ENCODE data around the gene ATP2A3.

Gene ATP2A3

DNA sequence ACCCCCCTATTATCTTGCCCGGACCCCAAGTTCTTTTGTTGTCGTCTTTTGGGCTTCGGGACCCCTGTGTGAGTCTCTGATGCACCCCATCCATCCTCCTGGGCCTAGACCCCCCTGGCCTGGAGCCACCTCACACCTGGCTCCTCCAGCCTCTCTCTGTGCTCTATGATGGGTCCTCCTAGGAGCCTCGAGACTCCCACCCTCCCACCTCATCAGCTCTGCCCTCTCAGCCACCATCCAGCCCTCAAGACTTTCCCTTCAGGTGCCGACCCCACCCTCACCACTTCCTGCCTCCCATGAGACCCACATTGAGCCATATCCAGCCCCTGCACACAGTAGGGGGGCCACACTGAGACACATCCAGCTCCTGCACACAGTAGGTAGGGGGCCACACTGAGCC lies 8.7 kb upstream of the ATP2A3 start:
- no peak for DNase-seq (ENCODE audit: low read depth)

GRCh38 chr17:3972281-3972731 lies 8.1 kb upstream of the ATP2A3 start:
- no peak for DNase-seq (ENCODE audit: low read depth)

DNA sequence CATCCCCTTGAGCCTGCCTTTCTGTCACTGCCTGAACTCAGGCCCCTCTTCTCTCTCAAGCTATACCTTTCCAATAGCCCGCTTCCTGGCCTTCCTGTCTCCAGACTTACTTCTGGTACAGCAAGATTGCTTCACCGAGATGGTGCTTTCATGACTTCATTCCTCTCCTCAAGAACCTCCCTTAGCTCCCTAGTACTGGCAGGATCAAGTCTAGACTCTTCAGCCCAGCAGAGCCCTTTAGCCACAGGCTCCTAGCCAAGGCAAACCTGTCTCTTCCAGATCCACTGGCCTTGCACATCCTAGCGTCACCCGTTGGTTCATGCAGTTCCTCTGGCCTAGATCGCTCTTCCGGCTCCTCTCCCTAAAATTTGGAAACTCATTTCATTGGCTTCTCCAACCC lies 6.4 kb upstream of the ATP2A3 start:
- DNase-seq (ENCODE audit: low read depth) = no peak

GRCh38 chr17:3969963-3970362 lies 5.7 kb upstream of the ATP2A3 start:
- DNase-seq (ENCODE audit: low read depth) = no peak

DNA sequence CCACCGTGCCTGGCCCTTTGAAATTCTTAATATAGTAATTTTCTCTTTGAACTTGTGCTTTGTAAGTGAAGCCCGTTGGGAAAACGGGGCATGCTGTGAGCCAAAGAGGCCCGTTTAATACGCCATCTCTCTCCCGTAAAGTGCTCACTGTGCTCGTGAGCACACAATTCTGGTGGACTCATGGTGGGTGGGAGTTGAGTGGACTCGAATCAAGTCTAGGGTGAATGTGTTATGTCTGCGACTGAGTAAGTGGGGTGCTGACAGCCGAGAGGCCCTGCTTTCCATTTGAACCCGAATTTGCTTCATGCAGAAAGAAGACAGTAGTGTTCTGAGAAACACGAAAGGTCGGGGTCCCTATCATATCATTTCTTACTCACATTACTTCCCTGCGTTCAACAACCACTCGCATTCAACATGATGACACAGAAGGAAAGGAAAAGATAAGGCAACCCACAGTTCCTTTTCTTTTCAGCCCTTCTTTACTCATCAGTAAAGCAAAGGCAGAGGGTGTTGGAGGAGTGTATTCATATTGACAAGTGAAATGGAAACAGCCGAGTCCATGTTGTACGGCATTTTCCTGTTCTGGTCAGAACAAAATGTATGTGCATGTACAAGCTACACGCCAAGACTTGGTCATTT lies 4.8 kb upstream of the ATP2A3 start:
- DNase-seq (ENCODE audit: low read depth) = no peak

DNA sequence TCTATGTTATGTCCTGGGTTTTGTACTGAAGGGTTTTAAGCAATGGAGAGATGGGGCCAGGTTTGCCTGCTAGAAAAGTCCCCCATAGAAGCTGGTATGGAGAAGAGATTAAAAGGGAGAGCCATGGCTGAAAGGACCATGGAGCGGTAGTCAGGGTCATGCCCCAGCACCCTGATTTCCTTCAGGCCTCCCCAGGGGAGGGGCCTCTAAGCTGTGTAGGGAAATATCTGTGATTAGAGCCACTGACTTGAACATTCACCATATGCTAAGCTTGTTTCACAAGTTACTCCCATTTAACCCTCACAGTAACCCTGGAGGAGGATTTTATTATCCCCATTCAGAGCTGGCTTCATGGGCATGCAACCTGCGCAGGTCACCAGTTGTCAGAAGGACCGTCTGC lies 3.8 kb upstream of the ATP2A3 start:
- no peak for DNase-seq (ENCODE audit: low read depth)

- DNase-seq (ENCODE audit: low read depth) = no peak
These were observed 2.6 kb upstream of the ATP2A3 start for GRCh38 chr17:3966720-3967363.

- DNase-seq (ENCODE audit: low read depth) = peak; percentile 20
These were observed 1.0 kb upstream of the ATP2A3 start for GRCh38 chr17:3965118-3965800.

GRCh38 chr17:3963237-3964201 lies 718 bp downstream of the ATP2A3 start:
- no peak for DNase-seq (ENCODE audit: low read depth)

DNA sequence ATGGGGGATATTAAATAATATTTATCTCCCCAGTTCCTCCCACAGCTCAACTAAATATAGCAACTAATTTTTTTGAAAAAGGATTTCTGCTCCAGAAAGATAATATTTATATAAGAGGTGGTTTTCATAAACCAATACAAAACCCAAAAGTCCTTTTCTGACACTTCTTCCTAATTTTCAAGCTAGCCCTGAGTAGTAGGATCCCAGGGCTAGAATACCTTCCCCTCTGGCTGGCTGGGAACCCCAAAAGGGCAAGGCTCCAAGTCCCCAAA lies 1.3 kb downstream of the ATP2A3 start:
- no peak for DNase-seq (ENCODE audit: low read depth)

DNA sequence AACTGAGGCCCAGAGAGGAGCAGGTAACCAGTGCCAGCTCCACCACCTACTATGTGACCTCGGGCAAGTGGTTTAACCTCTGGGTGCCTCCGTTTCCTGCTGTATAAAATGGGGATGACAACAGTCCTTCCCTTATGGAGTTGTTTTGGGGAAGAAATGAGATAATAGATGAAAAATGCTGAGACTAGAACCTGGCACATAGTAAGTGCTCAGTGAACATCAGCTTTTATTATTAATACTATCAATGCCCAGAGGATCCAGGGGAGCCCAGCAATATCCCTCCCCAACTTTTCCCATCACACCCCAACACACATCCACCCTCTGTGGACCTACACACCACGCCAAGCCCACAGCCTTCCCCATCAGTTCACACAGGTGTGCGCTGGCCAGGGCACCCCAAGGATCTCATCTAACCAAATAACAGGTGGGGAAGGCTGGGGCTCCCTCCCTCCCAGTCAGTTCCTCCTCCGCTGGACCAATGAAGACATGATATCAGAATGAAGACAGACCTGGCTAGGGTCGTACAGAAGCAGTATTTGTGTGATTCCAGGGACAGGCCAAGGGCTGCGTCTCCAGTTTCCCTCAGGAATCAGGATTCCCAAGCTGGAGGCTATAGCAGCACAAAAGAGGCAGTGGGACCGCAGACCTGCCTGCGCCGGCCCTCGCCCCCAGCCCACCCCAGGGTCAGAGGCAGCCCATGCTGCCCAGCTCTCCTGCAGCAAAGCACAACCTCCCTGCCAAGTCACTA lies 1.8 kb downstream of the ATP2A3 start:
- DNase-seq (ENCODE audit: low read depth) = no peak

DNA sequence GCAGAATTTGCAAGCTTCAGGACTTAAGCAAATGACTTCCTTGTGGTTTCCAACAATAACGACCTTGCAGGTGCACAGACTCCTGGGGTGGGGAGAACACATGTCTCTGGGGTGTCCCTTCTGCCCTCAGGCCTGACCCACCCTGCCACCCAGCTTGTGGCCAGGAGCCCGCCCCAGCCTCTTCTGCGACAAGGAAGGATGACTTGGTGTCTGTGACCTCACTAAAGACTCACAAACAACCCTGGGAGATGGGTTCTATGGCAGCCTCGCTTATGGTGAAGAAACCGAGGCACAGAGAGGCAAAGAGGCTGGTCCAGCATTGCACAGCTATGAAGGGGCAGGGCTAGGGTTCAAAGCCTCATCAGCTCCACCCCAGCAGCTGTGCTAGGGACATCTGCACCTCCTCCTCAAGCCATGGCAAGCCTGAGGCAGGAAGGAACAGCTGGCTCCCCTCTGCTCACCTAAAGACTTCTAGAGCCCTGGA lies 2.6 kb downstream of the ATP2A3 start:
- no peak for DNase-seq (ENCODE audit: low read depth)

DNA sequence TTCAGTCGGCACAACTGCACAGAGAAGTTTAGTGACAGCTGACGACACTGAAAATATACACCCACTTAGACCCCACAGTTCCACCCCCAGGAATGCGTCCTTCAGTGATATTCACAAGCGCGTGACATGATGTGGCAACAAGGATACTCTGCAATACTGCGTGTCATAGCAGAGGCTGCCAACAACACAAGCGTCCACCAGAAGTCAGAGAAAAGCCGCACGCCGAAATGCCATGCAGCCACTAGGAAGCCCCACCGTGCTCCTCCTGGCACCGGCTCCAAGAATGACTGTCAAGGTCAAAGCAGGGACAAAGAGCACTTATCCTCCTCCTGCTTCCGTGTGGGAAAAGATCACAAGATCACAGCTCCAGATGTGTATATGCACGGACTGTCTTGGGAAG lies 3.5 kb downstream of the ATP2A3 start:
- peak; percentile 86 for DNase-seq (ENCODE audit: low read depth)

DNA sequence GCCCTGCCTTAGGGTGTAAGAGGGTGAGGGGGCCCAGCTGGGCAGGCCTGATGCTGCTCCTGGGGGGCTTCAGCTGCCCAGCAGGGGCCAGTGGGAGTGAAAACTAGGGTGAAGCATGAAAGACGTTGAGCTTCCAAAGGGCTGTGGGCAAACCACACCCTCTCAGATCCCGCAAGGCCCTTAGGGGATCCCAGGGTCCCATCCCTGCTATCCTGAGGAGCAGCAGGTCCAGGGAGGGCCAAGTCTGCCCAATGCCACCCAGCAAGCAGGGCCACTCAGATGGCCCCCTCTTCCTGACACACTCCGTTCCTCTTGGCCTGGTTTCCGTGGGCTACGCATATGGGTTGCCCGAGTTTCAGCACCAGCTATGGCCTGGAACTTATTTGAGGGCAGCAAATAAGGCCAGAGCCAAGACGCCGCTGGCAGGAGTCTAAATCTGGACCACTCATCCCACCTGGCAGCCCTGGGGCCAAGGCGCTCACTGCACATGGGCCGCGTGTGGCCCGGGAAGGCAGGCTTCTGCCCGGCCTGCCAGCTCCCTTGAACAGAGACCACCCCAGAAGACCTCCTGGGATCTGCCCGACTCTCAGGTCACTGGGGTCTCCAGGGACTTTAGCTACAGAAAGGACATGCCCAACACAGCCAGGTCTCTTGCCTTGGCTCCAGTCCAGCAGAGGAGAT lies 4.2 kb downstream of the ATP2A3 start:
- DNase-seq (ENCODE audit: low read depth) = no peak

DNA sequence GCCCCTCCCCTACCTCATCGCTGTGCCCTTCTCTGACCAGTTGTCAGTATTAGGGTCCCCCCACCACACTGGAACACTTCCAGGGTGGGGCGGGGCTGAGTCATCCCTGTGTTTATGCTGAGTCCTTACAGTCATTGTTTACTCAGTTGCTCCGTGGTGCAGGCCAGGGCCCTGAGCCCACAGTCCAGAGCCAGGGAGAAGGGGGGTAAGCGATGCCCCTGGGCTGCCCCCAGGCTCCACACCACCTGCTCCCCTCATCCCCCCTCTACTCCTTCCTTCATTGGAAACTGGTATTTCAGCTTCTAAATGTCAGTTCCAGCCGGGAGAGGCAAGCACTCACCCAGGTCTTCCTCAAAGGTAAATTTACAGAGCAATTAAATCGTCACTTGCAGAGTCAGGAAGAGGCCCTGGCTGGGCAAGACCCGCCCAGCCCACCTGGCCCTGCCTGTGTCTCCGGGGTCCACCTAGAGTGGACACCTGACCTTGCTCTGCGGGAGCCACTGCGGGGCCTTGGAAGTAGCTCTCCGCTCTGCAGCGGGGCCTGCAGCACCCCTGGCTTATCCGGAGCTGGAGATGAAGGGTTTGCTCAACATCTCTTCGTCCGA lies 4.8 kb downstream of the ATP2A3 start:
- peak; percentile 44 for DNase-seq (ENCODE audit: low read depth)

DNA sequence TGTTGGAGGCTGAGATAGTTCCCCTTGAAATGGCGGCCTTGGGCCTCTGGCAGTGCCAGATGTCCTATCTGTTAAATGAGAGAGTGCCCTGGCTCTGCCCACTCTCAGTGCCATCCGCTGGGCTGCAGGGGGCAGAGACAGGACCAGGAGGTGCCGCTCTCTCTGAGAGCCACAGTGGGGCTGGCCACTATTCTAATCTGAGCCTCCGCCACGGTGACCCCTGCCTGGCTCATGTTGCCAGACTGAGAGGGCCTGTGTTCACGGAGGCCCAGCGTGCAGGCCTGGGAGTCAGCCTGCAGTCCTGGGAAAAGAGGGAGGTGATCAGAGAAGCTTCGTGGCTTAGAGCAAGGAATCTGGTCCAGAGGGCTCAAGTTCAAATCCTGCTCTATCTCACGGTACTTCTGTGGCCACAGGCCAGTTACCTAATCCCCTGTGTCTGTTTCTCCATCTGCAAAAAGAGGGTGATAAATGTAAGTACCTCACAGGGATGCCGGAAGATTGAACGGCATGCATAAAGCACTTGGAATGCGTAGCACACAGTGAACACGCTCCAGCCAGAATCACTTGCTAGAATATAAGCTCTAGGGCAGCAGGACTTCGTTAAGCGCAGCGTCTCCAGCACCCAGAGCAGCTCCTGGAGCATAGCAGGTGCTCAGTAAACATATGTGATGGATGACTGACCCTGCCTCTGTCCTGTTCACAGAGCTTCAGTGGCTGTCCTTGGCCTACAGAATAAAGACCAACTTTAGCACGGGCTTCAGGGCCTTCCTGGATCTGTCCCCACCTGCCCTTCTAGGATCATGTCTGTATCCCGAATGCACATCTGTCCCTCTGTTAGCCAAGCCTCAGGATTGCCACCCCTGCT lies 6.3 kb downstream of the ATP2A3 start:
- no peak for DNase-seq (ENCODE audit: low read depth)

- DNase-seq (ENCODE audit: low read depth) = no peak
These were observed 7.3 kb downstream of the ATP2A3 start for GRCh38 chr17:3956983-3957382.

DNA sequence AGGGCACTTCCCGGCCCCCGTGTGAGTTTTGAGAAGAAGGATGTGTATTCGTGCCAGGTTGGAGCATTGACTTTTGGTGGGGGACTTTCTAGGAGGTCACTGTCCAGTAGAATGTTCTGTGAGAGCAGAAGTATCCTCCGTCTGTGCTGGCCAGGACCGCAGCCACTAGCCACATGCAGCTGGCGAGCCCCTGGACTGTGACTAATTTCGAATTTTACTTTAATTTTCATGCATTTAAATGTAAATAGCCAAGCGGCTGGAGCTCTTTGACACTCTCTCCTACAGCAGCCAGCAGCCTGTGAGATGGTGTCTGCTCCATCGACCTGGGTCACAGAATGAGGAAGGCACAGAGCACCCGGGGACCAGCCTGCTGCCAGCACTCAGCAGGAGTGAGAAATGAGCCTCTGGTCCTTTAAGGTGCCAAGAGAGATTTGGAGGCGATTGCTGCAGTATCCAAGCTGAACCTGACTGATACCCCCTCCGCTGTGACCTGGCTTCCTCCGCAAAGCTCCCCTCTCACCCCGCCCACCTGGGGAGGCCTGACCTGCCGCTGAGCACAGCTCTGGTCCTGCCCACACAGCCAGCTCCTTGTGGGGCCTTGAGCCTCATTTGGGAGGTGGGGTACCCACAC lies 7.8 kb downstream of the ATP2A3 start:
- no peak for DNase-seq (ENCODE audit: low read depth)

DNA sequence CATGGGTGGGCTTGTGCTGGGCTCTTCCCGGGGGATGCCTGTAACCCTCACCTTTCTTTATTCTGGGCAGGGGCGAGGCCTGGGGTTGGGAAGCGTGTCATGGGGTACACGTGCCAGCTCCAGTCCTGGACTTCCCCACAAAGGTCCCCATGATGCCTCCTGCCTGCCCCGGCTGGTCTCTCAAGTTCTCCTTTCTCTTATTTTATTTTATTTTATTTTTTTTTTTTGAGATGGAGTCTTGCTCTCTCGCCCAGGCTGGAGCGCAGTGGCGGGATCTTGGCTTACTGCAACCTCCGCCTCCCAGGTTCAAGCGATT lies 8.6 kb downstream of the ATP2A3 start:
- no peak for DNase-seq (ENCODE audit: low read depth)

All from fibroblast of gingiva (primary cell).